ENCODE data around the gene RAG1. TPM values are rescaled to one million over a fixed set of nuclear protein-coding genes. Genes with fewer than 3 reads are reported as not detected.
"Not testable (repeated sequence)": the region's sequence is repeated elsewhere in the genome, so short reads cannot be mapped to it uniquely, and the experiment has no call there.

Gene RAG1
- polyA plus RNA-seq, 1 experiment, result 0.10 TPM

DNA sequence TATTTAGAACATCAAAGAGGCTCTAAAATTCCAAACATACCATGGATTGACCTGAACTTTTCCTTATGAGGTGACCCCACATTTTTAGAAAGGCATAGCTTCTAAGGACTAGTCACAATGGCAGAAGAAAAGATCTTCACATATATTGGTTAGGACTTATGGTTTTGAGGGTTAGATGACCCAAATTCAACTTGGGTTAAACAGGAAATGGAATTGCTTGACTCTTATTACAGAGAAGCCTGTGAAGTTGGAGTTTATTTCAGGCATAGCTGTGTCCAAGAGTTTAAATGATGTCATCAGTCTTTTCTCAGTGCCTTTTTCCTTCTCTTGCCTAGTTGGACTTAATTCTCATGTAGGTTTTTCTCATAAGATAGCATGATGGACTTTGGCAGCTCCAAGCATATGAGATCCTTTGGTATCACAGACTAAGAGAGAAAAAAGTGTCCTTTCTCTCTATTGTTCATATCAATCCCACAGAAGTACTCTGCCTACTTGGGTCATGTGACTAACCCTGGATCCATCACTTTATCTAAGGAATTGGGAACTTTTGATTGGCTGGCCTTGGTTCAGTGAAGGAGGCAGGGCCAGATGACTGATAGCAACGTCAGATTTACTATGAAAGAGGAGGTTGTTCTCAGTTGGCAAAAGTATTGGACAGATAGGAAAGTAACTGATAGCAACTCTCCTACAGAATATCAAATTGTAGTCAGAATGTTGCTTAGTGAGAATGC, 17.3 kb upstream of the RAG1 start:
- Histone ChIP-seq H3K27me3 (ENCODE audit: control insufficient read depth, insufficient read depth, low read length) (no peaks in the 10 kb centered on the region), H3K36me3 (ENCODE audit: control insufficient read depth, insufficient read depth, low read length) (no peaks in the 10 kb centered on the region), H3K4me3 (ENCODE audit: low read depth, low read length) (no peak overlapping the region)
- ChIA-PET CTCF (interaction anchor here (1.6 to 2.7 kb wide), 2 partner anchors 10 to 14 kb away, joined by 4 to 15 read pairs; no protein-coding TSS in a partner anchor), POLR2A (no interaction called here)
- TF ChIP-seq, protein P1, sequence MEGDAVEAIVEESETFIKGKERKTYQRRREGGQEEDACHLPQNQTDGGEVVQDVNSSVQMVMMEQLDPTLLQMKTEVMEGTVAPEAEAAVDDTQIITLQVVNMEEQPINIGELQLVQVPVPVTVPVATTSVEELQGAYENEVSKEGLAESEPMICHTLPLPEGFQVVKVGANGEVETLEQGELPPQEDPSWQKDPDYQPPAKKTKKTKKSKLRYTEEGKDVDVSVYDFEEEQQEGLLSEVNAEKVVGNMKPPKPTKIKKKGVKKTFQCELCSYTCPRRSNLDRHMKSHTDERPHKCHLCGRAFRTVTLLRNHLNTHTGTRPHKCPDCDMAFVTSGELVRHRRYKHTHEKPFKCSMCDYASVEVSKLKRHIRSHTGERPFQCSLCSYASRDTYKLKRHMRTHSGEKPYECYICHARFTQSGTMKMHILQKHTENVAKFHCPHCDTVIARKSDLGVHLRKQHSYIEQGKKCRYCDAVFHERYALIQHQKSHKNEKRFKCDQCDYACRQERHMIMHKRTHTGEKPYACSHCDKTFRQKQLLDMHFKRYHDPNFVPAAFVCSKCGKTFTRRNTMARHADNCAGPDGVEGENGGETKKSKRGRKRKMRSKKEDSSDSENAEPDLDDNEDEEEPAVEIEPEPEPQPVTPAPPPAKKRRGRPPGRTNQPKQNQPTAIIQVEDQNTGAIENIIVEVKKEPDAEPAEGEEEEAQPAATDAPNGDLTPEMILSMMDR (IDR thresholded peaks at IDR 0.05; ENCODE audit: insufficient read depth, low read depth, low read length), result no peak
- DNase-seq (ENCODE audit: low read depth), result no peak

DNA sequence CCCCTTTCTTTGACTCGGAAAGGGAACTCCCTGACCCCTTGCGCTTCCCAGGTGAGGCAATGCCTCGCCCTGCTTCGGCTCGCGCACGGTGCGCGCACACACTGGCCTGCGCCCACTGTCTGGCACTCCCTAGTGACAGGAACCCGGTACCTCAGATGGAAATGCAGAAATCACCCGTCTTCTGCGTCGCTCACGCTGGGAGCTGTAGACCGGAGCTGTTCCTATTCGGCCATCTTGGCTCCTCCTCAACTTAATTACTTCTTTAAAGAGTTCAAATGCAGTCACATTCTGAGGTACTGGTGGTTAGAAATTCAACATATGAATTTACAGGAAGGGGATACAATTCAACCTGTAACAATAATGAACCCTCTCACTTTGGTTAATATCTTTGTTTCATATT, 10.4 kb upstream of the RAG1 start:
- DNase-seq (ENCODE audit: low read depth); H3K4me3 ChIP-seq (ENCODE audit: low read depth, low read length); CTCF ChIA-PET; H3K27me3 ChIP-seq (ENCODE audit: control insufficient read depth, insufficient read depth, low read length); H3K36me3 ChIP-seq (ENCODE audit: control insufficient read depth, insufficient read depth, low read length); POLR2A ChIA-PET: not testable (repeated sequence)

- Histone ChIP-seq H3K4me3 (ENCODE audit: low read depth, low read length) (no peak overlapping the region), H3K27me3 (ENCODE audit: control insufficient read depth, insufficient read depth, low read length) (no peaks in the 10 kb centered on the region), H3K36me3 (ENCODE audit: control insufficient read depth, insufficient read depth, low read length) (no peaks in the 10 kb centered on the region)
- POLR2A ChIA-PET, result no interaction called here
- no peak for DNase-seq (ENCODE audit: low read depth)
- TF ChIP-seq, protein P1 (IDR thresholded peaks at IDR 0.05; ENCODE audit: insufficient read depth, low read depth, low read length), result no peak
- CTCF ChIA-PET, result no interaction called here
Measured at GRCh38 chr11:36557991-36558390, 9.8 kb upstream of the RAG1 start.

DNA sequence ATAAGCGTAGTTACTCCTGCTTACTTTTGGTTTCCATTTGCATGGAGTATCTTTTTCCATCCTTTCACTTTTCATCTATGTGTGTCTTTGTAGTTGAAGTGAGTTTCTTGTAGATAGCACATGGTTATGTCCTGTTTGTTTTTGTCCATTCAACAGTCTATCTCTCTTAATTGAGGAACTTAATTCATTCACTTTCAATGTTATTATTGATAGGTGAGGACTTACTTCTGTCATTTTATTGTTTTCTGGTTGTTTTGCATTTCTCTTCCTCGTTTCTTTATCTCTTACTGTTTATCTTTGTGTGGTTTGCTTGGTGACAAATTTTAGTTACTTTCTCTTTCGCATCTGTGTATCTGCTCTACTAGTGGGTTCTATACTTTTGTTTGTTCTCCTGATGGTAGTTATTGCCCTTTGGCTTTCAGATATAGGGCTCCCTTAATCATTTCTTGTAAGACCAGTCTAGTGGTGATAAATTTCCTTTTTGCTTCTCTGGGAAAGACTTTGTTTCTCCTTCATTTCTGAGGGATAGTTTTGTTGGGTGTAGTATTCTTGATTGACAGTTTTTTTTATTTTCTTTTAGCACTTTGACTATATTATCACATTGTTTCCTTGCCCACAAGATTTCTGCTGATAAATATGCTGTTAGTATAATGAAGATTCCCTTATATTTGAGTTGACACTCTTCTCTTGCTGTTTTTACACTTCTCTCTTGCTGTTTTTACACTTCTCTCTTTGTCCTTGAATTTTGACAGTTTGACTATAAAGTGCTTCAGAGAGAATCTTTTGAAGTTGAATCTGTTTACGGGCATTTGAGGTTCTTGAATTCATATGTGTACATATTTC, 9.0 kb upstream of the RAG1 start:
- Histone ChIP-seq H3K4me3 (ENCODE audit: low read depth, low read length) (no peak overlapping the region), H3K27me3 (ENCODE audit: control insufficient read depth, insufficient read depth, low read length) (no peaks in the 10 kb centered on the region), H3K36me3 (ENCODE audit: control insufficient read depth, insufficient read depth, low read length) (no peaks in the 10 kb centered on the region)
- TF ChIP-seq, protein P1 (IDR thresholded peaks at IDR 0.05; ENCODE audit: insufficient read depth, low read depth, low read length), result no peak
- DNase-seq (ENCODE audit: low read depth), result no peak
- ChIA-PET CTCF (no interaction called here), POLR2A (no interaction called here)

- H3K36me3 ChIP-seq (ENCODE audit: control insufficient read depth, insufficient read depth, low read length), result no peaks in the 10 kb centered on the region
- H3K4me3 ChIP-seq (ENCODE audit: low read depth, low read length), result peak overlapping the region; percentile 7; the same call in 1 of the 2 replicates
- no peak for DNase-seq (ENCODE audit: low read depth)
- TF ChIP-seq, protein P1 (IDR thresholded peaks at IDR 0.05; ENCODE audit: insufficient read depth, low read depth, low read length), result peak; percentile 71
- CTCF ChIA-PET, result interaction anchor here (0.6 to 9.1 kb wide), 30 partner anchors 11 to 260 kb away, joined by 3 to 156 read pairs (median 6); partner anchors contain the start of gene IFTAP
- peaks cover 10% of the 10 kb centered on the region for H3K27me3 ChIP-seq (ENCODE audit: control insufficient read depth, insufficient read depth, low read length)
- POLR2A ChIA-PET, result no interaction called here
Measured at GRCh38 chr11:36564376-36565030, 3.3 kb upstream of the RAG1 start.

Data from BJ (cell line).